B cell (primary cell): ENCODE data around the gene U2AF2.

Experiments
- CTCF ChIP-seq: fragments of 200-600 bp; IDR thresholded peaks from one replicate; pipeline ENCODE4 v1.8.0; 2022; ENCODE audit warnings: antibody characterized with exemption, mild to moderate bottlenecking
- EZH2 ChIP-seq: IDR thresholded peaks from 2 replicates; pipeline ENCODE4 v1.6.1; 2012; ENCODE audit warnings: borderline replicate concordance, low read depth, mild to moderate bottlenecking, moderate library complexity, low read length; ENCODE audit not compliant: insufficient read depth, poor library complexity, severe bottlenecking

- TF ChIP-seq EZH2 (no peak), CTCF (no peak)
Measured at GRCh38 chr19:55623130-55623529, 31.7 kb upstream of the U2AF2 start.
